Breast epithelium (tissue), 4 donors: ENCODE data around the gene TBX2. TPM values are rescaled to one million over a fixed set of nuclear protein-coding genes. Genes with fewer than 3 reads are reported as not detected.
"Not testable (repeated sequence)": the region's sequence is repeated elsewhere in the genome, so short reads cannot be mapped to it uniquely, and the experiment has no call there.

Source experiments
- DNase-seq, 2 donors: peaks; one replicate each; pipeline ENCODE4 v3.0.0-alpha.2; 2019; ENCODE audit warnings: low spot score in 2 of 2
- H3K27ac ChIP-seq, 2 donors: fragments of 200-600 bp; sonication (generic) in 1 of 2; one replicate each; pipeline ENCODE4 v1.5.1; 2016 to 2019; ENCODE audit warnings: mild to moderate bottlenecking in 1 of 2
- H3K27me3 ChIP-seq, 2 donors: fragments of 200-600 bp; sonication (generic) in 1 of 2; one replicate each; pipeline versions ENCODE4 v1.5.1 to v1.6.0; 2017 to 2019; ENCODE audit warnings: control low read depth in 1 of 2, mild to moderate bottlenecking in 1 of 2
- H3K36me3 ChIP-seq: fragments of 200-600 bp; one replicate; pipeline ENCODE4 v1.5.1; 2019
- H3K4me1 ChIP-seq, 2 donors: fragments of 200-600 bp; sonication (generic); one replicate each; pipeline ENCODE4 v1.5.1; 2016 to 2019; ENCODE audit warnings: control low read depth in 1 of 2
- H3K4me3 ChIP-seq, 3 donors: fragments of 200-600 bp; sonication (generic); 1 replicate in 2 of 3; 2 replicates in 1 of 3; pipeline ENCODE4 v1.5.1; 2016 to 2019; ENCODE audit warnings: mild to moderate bottlenecking in 3 of 3, moderate library complexity in 2 of 3
- H3K9me3 ChIP-seq, 2 donors: fragments of 200-600 bp; sonication (generic) in 1 of 2; one replicate each; pipeline ENCODE4 v1.5.1; 2016 to 2019; ENCODE audit warnings: control low read depth in 1 of 2
- CTCF ChIP-seq, 3 donors: fragments of 450-650 bp; IDR thresholded peaks; one replicate each; pipeline ENCODE4 v1.5.1; 2016 to 2017; ENCODE audit warnings: antibody characterized with exemption in 3 of 3, mild to moderate bottlenecking in 3 of 3, moderate library complexity in 3 of 3
- POLR2A ChIP-seq: fragments of 450-650 bp; IDR thresholded peaks from one replicate; pipeline ENCODE4 v1.6.1; 2016; ENCODE audit warnings: antibody characterized with exemption, mild to moderate bottlenecking, moderate library complexity
- POLR2AphosphoS5 ChIP-seq, 3 donors: sonication (generic); formaldehyde crosslinking; IDR thresholded peaks; one replicate each; pipeline ENCODE4 v1.6.1; 2017; ENCODE audit warnings: antibody characterized with exemption in 3 of 3
- intact Hi-C: fragments of 100-400 bp; cut with DNase I; formaldehyde crosslinking; loops from one replicate; pipeline ENCODE4 v1.15.1; 2023; ENCODE audit warnings: low total_unique reads
- total RNA-seq, 3 donors: library from RNA; depleted of rRNA; stranded (reverse); fragments of >200 nt; gene quantifications; one replicate each; pipeline ENCODE4 v1.1.0, GENCODE V29; 2016

The TBX2 gene
- total RNA-seq, 3 donors from 2014 or later = 4.8 to 8.5 (median 5.7) TPM

GRCh38 chr17:61444075-61444474 lies 44.4 kb downstream of the TBX2 start:
- TF ChIP-seq CTCF (IDR thresholded peaks at IDR 0.05) (no peak), POLR2AphosphoS5 (IDR thresholded peaks at IDR 0.05) (no peak), POLR2A (no peak)
- H3K9me3 ChIP-seq = no peaks in the 10 kb centered on the region
- no peak overlapping the region for H3K27ac ChIP-seq
- peaks cover 0 to 4% of the 10 kb centered on the region in 2 donors for H3K27me3 ChIP-seq
- H3K4me1 ChIP-seq = no peaks in the 10 kb centered on the region
- no peak overlapping the region for H3K4me3 ChIP-seq
- no peaks in the 10 kb centered on the region for H3K36me3 ChIP-seq
- no peak for DNase-seq
- intact Hi-C loops = loop anchor here (10.0 kb wide), 1 partner anchor 1911 kb away; no protein-coding TSS in a partner anchor

- Histone ChIP-seq H3K4me3 (no peak overlapping the region), H3K36me3 (no peaks in the 10 kb centered on the region), H3K9me3 (no peaks in the 10 kb centered on the region), H3K27ac (no peak overlapping the region), H3K27me3 (peaks cover 0 to 4% of the 10 kb centered on the region in 2 donors), H3K4me1 (no peaks in the 10 kb centered on the region)
- intact Hi-C loops = loop anchor here (10.0 kb wide), 1 partner anchor 1910 kb away; no protein-coding TSS in a partner anchor
- TF ChIP-seq CTCF (IDR thresholded peaks at IDR 0.05) (no peak), POLR2AphosphoS5 (IDR thresholded peaks at IDR 0.05) (no peak), POLR2A (no peak)
- no peak for DNase-seq
These were observed 45.2 kb downstream of the TBX2 start for GRCh38 chr17:61444831-61445230.

- Histone ChIP-seq H3K4me1 (peaks cover 0 to 5% of the 10 kb centered on the region in 2 donors), H3K27me3 (peaks cover 9 to 20% of the 10 kb centered on the region in 2 donors), H3K9me3 (no peaks in the 10 kb centered on the region), H3K27ac (no peak overlapping the region), H3K36me3 (no peaks in the 10 kb centered on the region), H3K4me3 (no peak overlapping the region)
- intact Hi-C loops = loop anchor here (10.0 kb wide), 1 partner anchor 1907 kb away; no protein-coding TSS in a partner anchor
- TF ChIP-seq POLR2AphosphoS5 (IDR thresholded peaks at IDR 0.05) (no peak), POLR2A (no peak), CTCF (IDR thresholded peaks at IDR 0.05) (no peak)
- DNase-seq = peak in 1 of 2 donors; percentile 5
These were observed 47.7 kb downstream of the TBX2 start for GRCh38 chr17:61447358-61447757.

GRCh38 chr17:61448042-61448441 lies 48.4 kb downstream of the TBX2 start:
- Histone ChIP-seq H3K4me1 (peaks cover 0 to 5% of the 10 kb centered on the region in 2 donors), H3K27me3 (peaks cover 9 to 27% of the 10 kb centered on the region in 2 donors), H3K36me3 (no peaks in the 10 kb centered on the region), H3K27ac (no peak overlapping the region), H3K4me3 (no peak overlapping the region), H3K9me3 (no peaks in the 10 kb centered on the region)
- no peak for DNase-seq
- TF ChIP-seq CTCF (IDR thresholded peaks at IDR 0.05) (no peak), POLR2A (no peak), POLR2AphosphoS5 (IDR thresholded peaks at IDR 0.05) (no peak)
- intact Hi-C loops = loop anchor here (10.0 kb wide), 1 partner anchor 1907 kb away; no protein-coding TSS in a partner anchor

GRCh38 chr17:61449140-61449539 lies 49.5 kb downstream of the TBX2 start:
- peaks cover 9 to 35% of the 10 kb centered on the region in 2 donors for H3K27me3 ChIP-seq
- intact Hi-C loops = loop anchor here (10.0 kb wide), 1 partner anchor 1906 kb away; no protein-coding TSS in a partner anchor
- not testable (repeated sequence) for DNase-seq, H3K9me3 ChIP-seq, H3K27ac ChIP-seq, H3K4me3 ChIP-seq, H3K4me1 ChIP-seq, H3K36me3 ChIP-seq
